Naive thymus-derived CD8-positive, alpha-beta T cell (primary cell): ENCODE results near the gene ZNF560. TPM values are rescaled to one million over a fixed set of nuclear protein-coding genes. Genes with fewer than 3 reads are reported as not detected.
"Not testable (repeated sequence)": the region's sequence is repeated elsewhere in the genome, so short reads cannot be mapped to it uniquely, and the experiment has no call there.

Experiments used
- ATAC-seq, 2 donors: fragments of 150-1000 bp; cut with Tn5 transposase in 1 of 2; sonication (Bioruptor Pico), chemical (Tn5 transposase) in 1 of 2; 1 replicate in 1 of 2; 2 replicates in 1 of 2; pipeline ENCODE4 v1.10.0; 2021; ENCODE audit warnings: mild to moderate bottlenecking in 2 of 2, moderate library complexity in 2 of 2
- POLR2A ChIA-PET: fragments of 350-600 bp; sonication (Branson Sonifier 250); formaldehyde crosslinking; loops from one replicate; lab custom pipeline; 2021; ENCODE audit warnings: antibody characterized with exemption; lab: Charles Lee
- DNase-seq, 10 donors: peaks; one replicate each; pipeline versions ENCODE4 v3.0.0 to v3.0.0-alpha.2; 2020 to 2022
- H3K27ac Mint-ChIP-seq, 10 donors: one replicate each; pipeline ENCODE4 v1.8.0; 2020 to 2022; ENCODE audit warnings: mild to moderate bottlenecking in 10 of 10, mixed read lengths in 10 of 10, moderate library complexity in 4 of 10, inconsistent platforms in 1 of 10
- H3K27me3 Mint-ChIP-seq, 5 donors: one replicate each; pipeline ENCODE4 v1.8.0; 2021 to 2022; ENCODE audit warnings: mixed read lengths in 5 of 5
- H3K36me3 Mint-ChIP-seq, 3 donors: one replicate each; pipeline ENCODE4 v1.8.0; 2020 to 2022; ENCODE audit warnings: mixed read lengths in 3 of 3, mild to moderate bottlenecking in 2 of 3, inconsistent platforms in 1 of 3
- H3K4me1 Mint-ChIP-seq, 4 donors: one replicate each; pipeline ENCODE4 v1.8.0; 2021 to 2022; ENCODE audit warnings: mixed read lengths in 4 of 4
- H3K4me3 Mint-ChIP-seq, 10 donors: one replicate each; pipeline ENCODE4 v1.8.0; 2020 to 2022; ENCODE audit warnings: mild to moderate bottlenecking in 10 of 10, mixed read lengths in 10 of 10, moderate library complexity in 6 of 10, inconsistent platforms in 1 of 10
- H3K9me3 Mint-ChIP-seq, 9 donors: one replicate each; pipeline ENCODE4 v1.8.0; 2020 to 2022; ENCODE audit warnings: mixed read lengths in 9 of 9, mild to moderate bottlenecking in 3 of 9, inconsistent platforms in 1 of 9, moderate library complexity in 1 of 9
- polyA plus RNA-seq, 3 donors: library from polyadenylated mRNA; unstranded; fragments of 300-500 nt; fragmentation: Illumina TruSeq; gene quantifications; one replicate each; pipeline ENCODE4 v1.2.3, GENCODE V29; 2021
- total RNA-seq, 8 experiments: library from RNA in 2 of 8; stranded (reverse) in 2 of 8; gene quantifications; one replicate each; pipeline ENCODE4 v1.2.3 and lab custom pipeline; 2021 to 2026

The ZNF560 gene
- total RNA-seq: not detected
- polyA plus RNA-seq: not detected
- total RNA-seq (lab: John Stamatoyannopoulos, UW): 0 reads per million in 6 experiments

GRCh38 chr19:9498183-9498902 lies at the start of gene ZNF560:
Gene ZNF560, minus strand, starts transcription at chr19:9498616. Its CDS starts 23,303 bp downstream, at chr19:9475313.
- DNase-seq (no peak), ATAC-seq (no peak)
- Mint-ChIP-seq H3K27ac (no peak within 1 kb of the TSS), H3K4me3 (peak within 1 kb of the TSS in 7 of 10 donors; percentile 4 to 58 (median 39)), H3K36me3 (peaks cover 20 to 45% (median 41%) of the 10 kb centered on the region in 3 donors), H3K9me3 (peaks cover 11 to 95% (median 27%) of the 10 kb centered on the region in 9 donors), H3K4me1 (peaks cover 0 to 7% (median 2%) of the 10 kb centered on the region in 4 donors), H3K27me3 (peaks cover 0 to 11% (median 6%) of the 10 kb centered on the region in 5 donors)
- POLR2A ChIA-PET: no interaction called here

GRCh38 chr19:9547870-9548269 lies 49.5 kb upstream of the ZNF560 start:
- POLR2A ChIA-PET: no interaction called here
- Mint-ChIP-seq H3K4me3 (no peak overlapping the region), H3K4me1 (no peaks in the 10 kb centered on the region), H3K36me3 (peaks cover 2 to 21% (median 14%) of the 10 kb centered on the region in 3 donors), H3K27me3 (peaks cover 0 to 5% (median 1%) of the 10 kb centered on the region in 5 donors), H3K9me3 (peaks cover 0 to 40% (median 16%) of the 10 kb centered on the region in 9 donors), H3K27ac (no peak overlapping the region)
- DNase-seq (no peak), ATAC-seq (no peak)

GRCh38 chr19:9541281-9541680 lies 42.9 kb upstream of the ZNF560 start:
- H3K4me1 Mint-ChIP-seq: peaks cover 16 to 31% (median 29%) of the 10 kb centered on the region in 4 donors
- DNase-seq, ATAC-seq, H3K27me3 Mint-ChIP-seq, H3K4me3 Mint-ChIP-seq, H3K27ac Mint-ChIP-seq: not testable (repeated sequence)
- peaks cover 6 to 21% (median 13%) of the 10 kb centered on the region in 9 donors for H3K9me3 Mint-ChIP-seq
- H3K36me3 Mint-ChIP-seq: peaks cover 2 to 30% (median 24%) of the 10 kb centered on the region in 3 donors
- POLR2A ChIA-PET: interaction anchor here (1.7 kb wide), 1 partner anchor 40 kb away, joined by 3 read pairs; no protein-coding TSS in a partner anchor

- not testable (repeated sequence) for DNase-seq, ATAC-seq, H3K27me3 Mint-ChIP-seq
- peak overlapping the region; percentile 60 to 99 (median 98) for H3K27ac Mint-ChIP-seq
- POLR2A ChIA-PET: interaction anchor here (1.7 kb wide), 1 partner anchor 41 kb away, joined by 3 read pairs; no protein-coding TSS in a partner anchor
- H3K4me1 Mint-ChIP-seq: peaks cover 16 to 37% (median 31%) of the 10 kb centered on the region in 4 donors
- peak overlapping the region; percentile 42 to 99 (median 97) for H3K4me3 Mint-ChIP-seq
- H3K36me3 Mint-ChIP-seq: peaks cover 15 to 44% (median 32%) of the 10 kb centered on the region in 3 donors
- peaks cover 6 to 33% (median 17%) of the 10 kb centered on the region in 9 donors for H3K9me3 Mint-ChIP-seq
These were observed 41.5 kb upstream of the ZNF560 start for GRCh38 chr19:9539921-9540320.

- Mint-ChIP-seq H3K4me1 (peaks cover 16 to 37% (median 31%) of the 10 kb centered on the region in 4 donors), H3K9me3 (peaks cover 6 to 39% (median 19%) of the 10 kb centered on the region in 9 donors), H3K27ac (peak overlapping the region; percentile 96 to 100 (median 99)), H3K36me3 (peaks cover 23 to 51% (median 34%) of the 10 kb centered on the region in 3 donors), H3K4me3 (peak overlapping the region; percentile 92 to 99 (median 98))
- DNase-seq, POLR2A ChIA-PET, ATAC-seq, H3K27me3 Mint-ChIP-seq: not testable (repeated sequence)
These were observed 40.8 kb upstream of the ZNF560 start for GRCh38 chr19:9539201-9539600.

- DNase-seq (peak; percentile 66 to 91 (median 84)), ATAC-seq (peak; percentile 94 to 97)
- Mint-ChIP-seq H3K4me1 (peaks cover 16 to 37% (median 31%) of the 10 kb centered on the region in 4 donors), H3K4me3 (peak within 1 kb of the TSS; percentile 92 to 99 (median 98)), H3K9me3 (peaks cover 6 to 47% (median 27%) of the 10 kb centered on the region in 9 donors), H3K27me3 (no peaks in the 10 kb centered on the region), H3K36me3 (peaks cover 30 to 59% (median 42%) of the 10 kb centered on the region in 3 donors), H3K27ac (peak within 1 kb of the TSS; percentile 96 to 100 (median 99))
- POLR2A ChIA-PET: no interaction called here
These were observed 40.0 kb upstream of the ZNF560 start, which contains the start of gene ZNF426 for GRCh38 chr19:9538183-9539058. Gene ZNF426, minus strand, starts transcription at chr19:9538645. Its CDS starts 2,413 bp downstream, at chr19:9536232.

- Mint-ChIP-seq H3K4me3 (peak overlapping the region in 6 of 10 donors; percentile 11 to 58 (median 44)), H3K9me3 (peaks cover 10 to 71% (median 46%) of the 10 kb centered on the region in 9 donors), H3K4me1 (peaks cover 18 to 37% (median 32%) of the 10 kb centered on the region in 4 donors), H3K36me3 (peaks cover 55 to 80% (median 63%) of the 10 kb centered on the region in 3 donors), H3K27ac (peak overlapping the region in 3 of 10 donors; percentile 19 to 65 (median 33)), H3K27me3 (no peaks in the 10 kb centered on the region)
- DNase-seq (no peak), ATAC-seq (no peak)
- POLR2A ChIA-PET: interaction anchor here (0.5 kb wide), 1 partner anchor 408 kb away, joined by 3 read pairs; no protein-coding TSS in a partner anchor
These were observed 37.5 kb upstream of the ZNF560 start for GRCh38 chr19:9535934-9536333.

GRCh38 chr19:9531933-9532332 lies 33.5 kb upstream of the ZNF560 start:
- no peak overlapping the region for H3K27ac Mint-ChIP-seq
- POLR2A ChIA-PET: no interaction called here
- H3K4me1 Mint-ChIP-seq: peaks cover 0 to 12% (median 6%) of the 10 kb centered on the region in 4 donors
- DNase-seq: no peak
- no peak overlapping the region for H3K4me3 Mint-ChIP-seq
- peaks cover under 1 to 90% (median 45%) of the 10 kb centered on the region in 9 donors for H3K9me3 Mint-ChIP-seq
- H3K36me3 Mint-ChIP-seq: peaks cover 68 to 95% (median 87%) of the 10 kb centered on the region in 3 donors
- H3K27me3 Mint-ChIP-seq: no peaks in the 10 kb centered on the region
- ATAC-seq: no peak

- DNase-seq (peak in 1 of 10 donors; percentile 7), ATAC-seq (no peak)
- peaks cover 11 to 96% (median 45%) of the 10 kb centered on the region in 9 donors for H3K9me3 Mint-ChIP-seq
- peaks cover 65 to 83% (median 71%) of the 10 kb centered on the region in 3 donors for H3K36me3 Mint-ChIP-seq
- H3K4me1 Mint-ChIP-seq: peaks cover 0 to 2% (median under 1%) of the 10 kb centered on the region in 4 donors
- H3K27me3 Mint-ChIP-seq: no peaks in the 10 kb centered on the region
- no peak overlapping the region for H3K27ac Mint-ChIP-seq
- POLR2A ChIA-PET: no interaction called here
- no peak overlapping the region for H3K4me3 Mint-ChIP-seq
These were observed 30.4 kb upstream of the ZNF560 start for GRCh38 chr19:9528757-9529336.

- no peaks in the 10 kb centered on the region for H3K4me1 Mint-ChIP-seq
- DNase-seq: no peak
- H3K4me3 Mint-ChIP-seq: no peak overlapping the region
- no peak overlapping the region for H3K27ac Mint-ChIP-seq
- POLR2A ChIA-PET: interaction anchor here (0.6 kb wide), 1 partner anchor 1249 kb away, joined by 4 read pairs; no protein-coding TSS in a partner anchor
- no peak for ATAC-seq
- no peaks in the 10 kb centered on the region for H3K27me3 Mint-ChIP-seq
- peaks cover 9 to 94% (median 45%) of the 10 kb centered on the region in 9 donors for H3K9me3 Mint-ChIP-seq
- H3K36me3 Mint-ChIP-seq: peaks cover 20 to 57% (median 52%) of the 10 kb centered on the region in 3 donors
These were observed 25.6 kb upstream of the ZNF560 start for GRCh38 chr19:9523885-9524474.

- Mint-ChIP-seq H3K4me3 (no peak overlapping the region), H3K4me1 (no peaks in the 10 kb centered on the region), H3K36me3 (peaks cover 3 to 58% (median 46%) of the 10 kb centered on the region in 3 donors), H3K9me3 (peaks cover 14 to 95% (median 49%) of the 10 kb centered on the region in 9 donors), H3K27ac (no peak overlapping the region), H3K27me3 (peaks cover 0 to 4% (median 2%) of the 10 kb centered on the region in 5 donors)
- ATAC-seq (no peak), DNase-seq (no peak)
- POLR2A ChIA-PET: no interaction called here
These were observed 8.9 kb upstream of the ZNF560 start for GRCh38 chr19:9507285-9507684.
